ENCODE measurements around the gene P2RX5.

GRCh38 chr17:3630781-3631180, 65.2 kb downstream of the P2RX5 start:
- TF ChIP-seq CTCF (IDR thresholded peaks at IDR 0.05) (no peak), POLR2A (IDR thresholded peaks at IDR 0.05) (no peak)

Measured in heart left ventricle (tissue), 13 donors.